Stimulated activated naive CD8-positive, alpha-beta T cell treated with anti-CD3 and anti-CD28 coated beads, Interleukin-15, Interleukin-2, amounts not matched to agents 100 ng/mL and 50 ng/mL, for 24 hours (primary cell): ENCODE results near the gene AUTS2.

Source experiments
- H3K27ac Mint-ChIP-seq: one replicate; pipeline ENCODE4 v1.8.0; 2021; ENCODE audit warnings: mild to moderate bottlenecking, mixed read lengths
- H3K27me3 Mint-ChIP-seq: one replicate; pipeline ENCODE4 v1.8.0; 2021; ENCODE audit warnings: mixed read lengths
- H3K36me3 Mint-ChIP-seq: one replicate; pipeline ENCODE4 v1.8.0; 2021; ENCODE audit warnings: low read depth, mixed read lengths
- H3K4me1 Mint-ChIP-seq: one replicate; pipeline ENCODE4 v1.8.0; 2021; ENCODE audit warnings: low read depth, mixed read lengths
- H3K4me3 Mint-ChIP-seq: one replicate; pipeline ENCODE4 v1.8.0; 2021; ENCODE audit warnings: mild to moderate bottlenecking, mixed read lengths
- H3K9me3 Mint-ChIP-seq: one replicate; pipeline ENCODE4 v1.8.0; 2021; ENCODE audit warnings: mixed read lengths

AUTS2 gene

GRCh38 chr7:70183278-70183677 is 585.0 kb downstream of the AUTS2 start:
- no peaks in the 10 kb centered on the region for H3K9me3 Mint-ChIP-seq
- no peak overlapping the region for H3K4me3 Mint-ChIP-seq
- H3K36me3 Mint-ChIP-seq: no peaks in the 10 kb centered on the region
- peaks cover 3% of the 10 kb centered on the region for H3K4me1 Mint-ChIP-seq
- H3K27ac Mint-ChIP-seq: no peak overlapping the region
- H3K27me3 Mint-ChIP-seq: no peaks in the 10 kb centered on the region

- Mint-ChIP-seq H3K4me1 (no peaks in the 10 kb centered on the region), H3K9me3 (no peaks in the 10 kb centered on the region)
These were observed 590.8 kb downstream of the AUTS2 start for GRCh38 chr7:70188901-70189650.

DNA sequence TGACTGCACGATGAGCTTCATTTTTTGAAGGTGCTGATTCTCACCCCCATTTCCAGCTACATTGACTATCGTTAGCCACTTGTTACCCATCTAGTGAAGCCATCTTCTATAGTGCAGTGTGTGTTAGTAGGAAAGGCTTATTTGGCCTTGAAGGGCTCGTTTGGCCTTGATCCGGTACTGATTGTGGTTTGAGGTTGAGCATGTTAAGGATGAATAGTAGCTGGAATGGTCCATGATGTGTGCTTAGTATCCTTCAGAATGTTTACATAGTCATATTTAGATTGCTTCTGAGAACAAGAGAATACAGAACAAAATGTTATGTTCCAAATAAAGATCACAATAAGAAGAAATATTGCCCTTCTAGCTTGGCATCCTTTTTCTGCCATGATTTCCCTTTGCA is 591.5 kb downstream of the AUTS2 start:
- Mint-ChIP-seq H3K9me3 (no peaks in the 10 kb centered on the region), H3K27me3 (no peaks in the 10 kb centered on the region), H3K27ac (no peak overlapping the region), H3K4me3 (no peak overlapping the region), H3K4me1 (no peaks in the 10 kb centered on the region), H3K36me3 (no peaks in the 10 kb centered on the region)

More at GRCh38 chr7:70188901-70189650, 590.8 kb downstream of the AUTS2 start:
- Mint-ChIP-seq H3K27me3 (no peaks in the 10 kb centered on the region), H3K36me3 (no peaks in the 10 kb centered on the region), H3K27ac (no peak overlapping the region), H3K4me3 (no peak overlapping the region)

- H3K4me1 Mint-ChIP-seq: no peaks in the 10 kb centered on the region
These were observed 592.0 kb downstream of the AUTS2 start for GRCh38 chr7:70190281-70190680.

DNA sequence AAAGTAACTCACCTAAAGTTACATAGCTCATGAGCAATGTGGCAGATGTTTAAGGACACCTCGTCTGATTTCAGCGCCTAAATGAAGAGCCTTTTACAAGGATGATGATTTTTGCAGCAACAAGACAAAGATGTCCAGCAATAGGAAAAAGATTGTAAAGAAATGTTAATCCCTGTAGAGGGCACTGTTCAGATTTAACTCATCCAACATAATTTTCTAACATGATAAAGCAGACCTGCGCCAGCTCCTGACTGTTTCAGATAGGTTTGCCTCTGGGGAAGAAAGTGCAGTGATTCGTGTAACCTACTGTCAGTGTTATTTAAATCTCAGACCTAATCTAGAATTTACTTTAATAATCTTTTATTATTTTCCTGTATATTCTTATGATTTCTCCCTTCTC is 595.2 kb downstream of the AUTS2 start:
- Mint-ChIP-seq H3K4me1 (no peaks in the 10 kb centered on the region), H3K27ac (no peak overlapping the region), H3K9me3 (no peaks in the 10 kb centered on the region), H3K36me3 (no peaks in the 10 kb centered on the region), H3K27me3 (no peaks in the 10 kb centered on the region), H3K4me3 (no peak overlapping the region)

More at GRCh38 chr7:70190281-70190680, 592.0 kb downstream of the AUTS2 start:
- Mint-ChIP-seq H3K36me3 (no peaks in the 10 kb centered on the region), H3K9me3 (no peaks in the 10 kb centered on the region), H3K27ac (no peak overlapping the region), H3K4me3 (no peak overlapping the region), H3K27me3 (no peaks in the 10 kb centered on the region)

DNA sequence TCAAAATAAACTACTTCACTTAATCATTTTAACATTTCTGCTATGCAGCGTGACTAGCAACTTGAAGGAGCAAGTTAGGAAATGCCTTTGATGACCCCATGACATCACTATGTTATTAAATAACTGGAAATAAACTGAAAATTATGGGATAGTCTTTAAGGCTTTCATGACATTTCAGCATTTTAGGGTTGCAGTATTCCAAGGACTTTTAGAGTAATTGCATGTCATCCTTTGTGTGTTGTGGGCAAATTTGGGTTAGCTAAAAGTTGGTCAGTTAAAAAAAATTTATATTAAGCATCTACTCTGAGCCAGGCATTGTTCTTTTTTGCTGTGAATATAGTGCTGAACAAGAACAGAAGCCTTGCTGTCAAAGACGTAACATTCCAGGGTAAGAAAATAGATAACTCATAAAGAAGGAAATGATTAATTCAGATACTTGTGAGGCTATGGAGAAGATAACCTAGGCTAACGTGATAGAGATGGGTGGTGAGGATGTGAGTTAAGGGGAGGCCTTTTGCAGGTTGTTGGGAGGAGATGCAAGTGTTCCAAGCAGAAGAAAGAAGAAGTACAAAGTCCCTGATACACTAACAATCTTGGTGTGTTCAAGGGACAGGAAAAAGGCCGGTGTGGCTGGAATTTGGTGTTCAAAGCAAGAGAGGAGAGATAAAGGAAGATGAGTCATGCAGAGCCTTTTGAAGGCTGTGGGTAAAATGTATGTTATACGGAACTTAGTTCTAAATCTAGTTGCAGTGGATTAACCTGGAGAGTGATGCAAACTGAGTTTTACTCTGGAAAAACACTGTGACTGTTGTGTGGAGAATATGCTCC is 610.2 kb downstream of the AUTS2 start:
- H3K4me3 Mint-ChIP-seq: no peak overlapping the region
- no peaks in the 10 kb centered on the region for H3K27me3 Mint-ChIP-seq
- no peak overlapping the region for H3K27ac Mint-ChIP-seq
- no peaks in the 10 kb centered on the region for H3K9me3 Mint-ChIP-seq
- H3K4me1 Mint-ChIP-seq: no peaks in the 10 kb centered on the region
- H3K36me3 Mint-ChIP-seq: no peaks in the 10 kb centered on the region

GRCh38 chr7:70210200-70210935 is 612.1 kb downstream of the AUTS2 start:
- H3K9me3 Mint-ChIP-seq: no peaks in the 10 kb centered on the region
- no peaks in the 10 kb centered on the region for H3K4me1 Mint-ChIP-seq
- no peak overlapping the region for H3K4me3 Mint-ChIP-seq
- H3K27me3 Mint-ChIP-seq: no peaks in the 10 kb centered on the region
- H3K36me3 Mint-ChIP-seq: no peaks in the 10 kb centered on the region
- no peak overlapping the region for H3K27ac Mint-ChIP-seq

DNA sequence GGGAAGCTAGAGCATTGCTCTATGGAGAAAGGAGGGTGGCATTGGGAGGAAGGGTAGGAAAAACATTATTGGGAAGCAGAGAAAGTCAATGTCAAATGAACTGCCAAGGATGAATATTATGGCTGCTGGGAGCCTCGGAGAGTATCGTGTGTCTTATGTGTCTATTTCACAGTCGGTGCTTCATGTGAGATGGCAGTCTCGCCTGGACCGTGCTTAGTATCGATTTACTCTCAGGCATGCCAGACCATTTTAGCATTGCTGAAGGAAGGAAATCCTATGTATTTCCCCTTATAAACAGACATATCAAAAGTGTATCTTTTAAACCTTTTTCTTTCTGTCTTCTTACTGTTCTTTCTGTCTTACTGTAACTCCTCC is 612.6 kb downstream of the AUTS2 start:
- H3K27me3 Mint-ChIP-seq: no peaks in the 10 kb centered on the region

GRCh38 chr7:70212281-70212680 is 614.0 kb downstream of the AUTS2 start:
- no peaks in the 10 kb centered on the region for H3K36me3 Mint-ChIP-seq
- no peak overlapping the region for H3K4me3 Mint-ChIP-seq

More for the DNA sequence above, 612.6 kb downstream of the AUTS2 start:
- Mint-ChIP-seq H3K36me3 (no peaks in the 10 kb centered on the region), H3K27ac (no peak overlapping the region), H3K9me3 (no peaks in the 10 kb centered on the region), H3K4me1 (no peaks in the 10 kb centered on the region), H3K4me3 (no peak overlapping the region)

GRCh38 chr7:70214071-70214470 is 615.8 kb downstream of the AUTS2 start:
- no peak overlapping the region for H3K4me3 Mint-ChIP-seq
- no peaks in the 10 kb centered on the region for H3K27me3 Mint-ChIP-seq
- no peak overlapping the region for H3K27ac Mint-ChIP-seq
- no peaks in the 10 kb centered on the region for H3K36me3 Mint-ChIP-seq
- no peaks in the 10 kb centered on the region for H3K9me3 Mint-ChIP-seq
- H3K4me1 Mint-ChIP-seq: no peaks in the 10 kb centered on the region

More at GRCh38 chr7:70212281-70212680, 614.0 kb downstream of the AUTS2 start:
- Mint-ChIP-seq H3K27me3 (no peaks in the 10 kb centered on the region), H3K27ac (no peak overlapping the region), H3K9me3 (no peaks in the 10 kb centered on the region), H3K4me1 (no peaks in the 10 kb centered on the region)

GRCh38 chr7:70215491-70215890 is 617.2 kb downstream of the AUTS2 start:
- Mint-ChIP-seq H3K4me3 (no peak overlapping the region), H3K27ac (no peak overlapping the region), H3K36me3 (no peaks in the 10 kb centered on the region), H3K9me3 (no peaks in the 10 kb centered on the region), H3K27me3 (no peaks in the 10 kb centered on the region), H3K4me1 (no peaks in the 10 kb centered on the region)

- no peaks in the 10 kb centered on the region for H3K9me3 Mint-ChIP-seq
- no peaks in the 10 kb centered on the region for H3K4me1 Mint-ChIP-seq
- H3K27ac Mint-ChIP-seq: no peak overlapping the region
- H3K4me3 Mint-ChIP-seq: no peak overlapping the region
- no peaks in the 10 kb centered on the region for H3K36me3 Mint-ChIP-seq
- H3K27me3 Mint-ChIP-seq: no peaks in the 10 kb centered on the region
These were observed 619.3 kb downstream of the AUTS2 start for GRCh38 chr7:70217571-70217970.

- Mint-ChIP-seq H3K27me3 (no peaks in the 10 kb centered on the region), H3K36me3 (no peaks in the 10 kb centered on the region), H3K9me3 (no peaks in the 10 kb centered on the region), H3K4me1 (no peaks in the 10 kb centered on the region), H3K4me3 (no peak overlapping the region), H3K27ac (no peak overlapping the region)
These were observed 619.7 kb downstream of the AUTS2 start for GRCh38 chr7:70218006-70218405.

GRCh38 chr7:70219061-70219460 is 620.8 kb downstream of the AUTS2 start:
- no peaks in the 10 kb centered on the region for H3K9me3 Mint-ChIP-seq
- no peaks in the 10 kb centered on the region for H3K4me1 Mint-ChIP-seq
- H3K27me3 Mint-ChIP-seq: no peaks in the 10 kb centered on the region
- H3K4me3 Mint-ChIP-seq: no peak overlapping the region
- H3K27ac Mint-ChIP-seq: no peak overlapping the region
- no peaks in the 10 kb centered on the region for H3K36me3 Mint-ChIP-seq

GRCh38 chr7:70229242-70229641 is 631.0 kb downstream of the AUTS2 start:
- H3K9me3 Mint-ChIP-seq: peaks cover 20% of the 10 kb centered on the region
- no peaks in the 10 kb centered on the region for H3K27me3 Mint-ChIP-seq
- H3K36me3 Mint-ChIP-seq: peaks cover 25% of the 10 kb centered on the region
- no peak overlapping the region for H3K27ac Mint-ChIP-seq
- H3K4me3 Mint-ChIP-seq: no peak overlapping the region
- H3K4me1 Mint-ChIP-seq: no peaks in the 10 kb centered on the region
